HepG2 (cell line): ENCODE data around the gene TAS1R3. TPM values are rescaled to one million over a fixed set of nuclear protein-coding genes. Genes with fewer than 3 reads are reported as not detected.

Source experiments
- ATAC-seq: fragments of 200-7000 bp; cut with Tn5 transposase; 3 replicates; pipeline ENCODE4 v1.9.1; 2020; ENCODE audit warnings: mild to moderate bottlenecking, moderate library complexity
- BruUV-seq: library from RNA; stranded (reverse); fragments of 400-500 nt; replicated peaks from 2 replicates; lab custom pipeline; 2021; lab: Mats Ljungman, UMichigan
- CTCF ChIA-PET: fragments of 300-600 bp; formaldehyde crosslinking; extraction: SDS; loops from one replicate; lab custom pipeline; 2021; ENCODE audit warnings: low total read pairs, inconsistent platforms, low intra/inter-chr PET ratio; lab: Yijun Ruan, JAX
- POLR2A ChIA-PET: fragments of 350-600 bp; sonication (Branson Sonifier 250); formaldehyde crosslinking; loops from one replicate; lab custom pipeline; 2020; ENCODE audit warnings: antibody characterized with exemption, inconsistent platforms; lab: Yijun Ruan, JAX
- DNase-seq: peaks from one replicate; pipeline ENCODE4 v3.0.0-alpha.2; 2015; ENCODE audit warnings: low spot score
- FAIRE-seq: peaks from 3 replicates; lab custom pipeline; 2011; peaks lifted over from hg19 to GRCh38; lab: Jason Lieb, UNC
- H2AFZ ChIP-seq: one replicate; pipeline ENCODE4 v1.6.1; 2011; ENCODE audit warnings: low read length, inconsistent platforms
- H3K27ac ChIP-seq: fragments of 300-600 bp; 3 replicates; pipeline ENCODE4 v1.8.0; 2011; ENCODE audit warnings: mixed run types, mild to moderate bottlenecking, mixed read lengths, low read length, inconsistent platforms; ENCODE audit not compliant: insufficient read depth; ENCODE audit errors: extremely low read length
- H3K27me3 ChIP-seq, 2 experiments: fragments of 200-600 bp in 1 of 2; 2 replicates in 1 of 2; 3 replicates in 1 of 2; pipeline versions ENCODE4 v1.6.0 to v1.8.0; 2011; ENCODE audit warnings: low read length in 2 of 2, mild to moderate bottlenecking in 2 of 2, moderate library complexity in 2 of 2, inconsistent platforms in 1 of 2; ENCODE audit not compliant: insufficient read depth in 2 of 2, control insufficient read depth in 1 of 2
- H3K36me3 ChIP-seq, 2 experiments: fragments of 200-600 bp in 1 of 2; replicated peaks in 1 of 2; 2 replicates in 1 of 2; 3 replicates in 1 of 2; pipeline versions ENCODE4 v1.5.1 to v1.8.0; 2011; ENCODE audit warnings: low read length in 2 of 2, inconsistent platforms in 1 of 2; ENCODE audit not compliant: insufficient read depth in 2 of 2, control insufficient read depth in 1 of 2
- H3K4me1 ChIP-seq: 2 replicates; pipeline ENCODE4 v1.5.1; 2012; ENCODE audit warnings: low read length, inconsistent platforms; ENCODE audit not compliant: insufficient read depth
- H3K4me2 ChIP-seq: 2 replicates; pipeline ENCODE4 v1.6.0; 2011; ENCODE audit warnings: low read depth, low read length, inconsistent platforms
- H3K4me3 ChIP-seq, 3 experiments: fragments of 200-600 bp in 1 of 3; sonication (generic), shearing (Covaris generic) in 1 of 3; replicated peaks in 1 of 3; 2 replicates each; pipeline ENCODE4 v1.5.1; 2011 to 2016; ENCODE audit warnings: low read length in 3 of 3, inconsistent platforms in 2 of 3, low read depth in 2 of 3, mild to moderate bottlenecking in 2 of 3, control low read depth in 1 of 3, mixed read lengths in 1 of 3; ENCODE audit not compliant: insufficient read depth in 1 of 3
- H3K79me2 ChIP-seq: one replicate; pipeline ENCODE4 v1.6.1; 2011; ENCODE audit warnings: low read length, inconsistent platforms; ENCODE audit not compliant: insufficient read depth
- H3K9ac ChIP-seq: 2 replicates; pipeline ENCODE4 v1.6.0; 2011; ENCODE audit warnings: mild to moderate bottlenecking, low read depth, low read length, inconsistent platforms; ENCODE audit not compliant: insufficient read depth
- H3K9me3 ChIP-seq: 2 replicates; pipeline ENCODE4 v1.5.1; 2012; ENCODE audit warnings: mild to moderate bottlenecking, low read length
- H4K20me1 ChIP-seq: 2 replicates; pipeline ENCODE4 v1.6.0; 2011; ENCODE audit warnings: inconsistent platforms, mild to moderate bottlenecking, low read length, moderate library complexity; ENCODE audit not compliant: insufficient read depth
- FOXC1 ChIP-seq: sonication (generic); formaldehyde crosslinking; IDR thresholded peaks from 2 replicates; pipeline ENCODE4 v1.8.0; 2022; ENCODE audit warnings: mild to moderate bottlenecking, missing genetic modification reagents, borderline replicate concordance
- HNRNPL ChIP-seq: fragments of 200-400 bp; formaldehyde crosslinking; IDR thresholded peaks from 2 replicates; pipeline ENCODE4 v1.6.1; 2017; ENCODE audit warnings: mild to moderate bottlenecking, low read depth, low read length
- LCORL ChIP-seq, 2 experiments: fragments of 450-650 bp in 1 of 2; sonication (generic) in 1 of 2; formaldehyde crosslinking in 1 of 2; IDR thresholded peaks; 2 replicates each; pipeline versions ENCODE4 v1.5.0 to v1.6.1; 2017 to 2020; ENCODE audit warnings: antibody characterized with exemption in 1 of 2, missing genetic modification reagents in 1 of 2
- MEF2D ChIP-seq: sonication (generic); formaldehyde crosslinking; IDR thresholded peaks from 2 replicates; pipeline ENCODE4 v1.5.1; 2020; ENCODE audit warnings: mild to moderate bottlenecking, missing genetic modification reagents
- NFYC ChIP-seq: IDR thresholded peaks from 2 replicates; pipeline ENCODE4 v1.6.1; 2016; ENCODE audit warnings: missing genetic modification reagents, missing compliant biosample characterization
- NONO ChIP-seq, 2 experiments: fragments of 450-650 bp in 1 of 2; sonication (generic) in 1 of 2; formaldehyde crosslinking in 1 of 2; IDR thresholded peaks in 1 of 2; conservative IDR thresholded peaks in 1 of 2; 2 replicates each; pipeline versions ENCODE4 v1.6.1 to v1.8.0; 2017 to 2022; ENCODE audit warnings: mild to moderate bottlenecking in 1 of 2, missing genetic modification reagents in 1 of 2, moderate library complexity in 1 of 2
- PCBP1 ChIP-seq: fragments of 200-400 bp; formaldehyde crosslinking; IDR thresholded peaks from 2 replicates; pipeline ENCODE4 v1.6.1; 2017; ENCODE audit warnings: mild to moderate bottlenecking, low read depth, low read length, borderline replicate concordance
- SAFB2 ChIP-seq: sonication (generic); formaldehyde crosslinking; IDR thresholded peaks from 2 replicates; pipeline ENCODE4 v1.5.1; 2020; ENCODE audit warnings: missing genetic modification reagents, low read depth, mild to moderate bottlenecking, borderline replicate concordance
- THAP11 ChIP-seq: IDR thresholded peaks from 2 replicates; pipeline ENCODE4 v1.6.1; 2016; ENCODE audit warnings: missing biosample characterization, missing genetic modification reagents
- ZC3H13 ChIP-seq: sonication (generic); formaldehyde crosslinking; IDR thresholded peaks from 2 replicates; pipeline ENCODE4 v1.8.1; 2023; ENCODE audit warnings: mild to moderate bottlenecking, missing genetic modification reagents, moderate library complexity
- ZNF143 ChIP-seq: sonication (generic); formaldehyde crosslinking; IDR thresholded peaks from 2 replicates; pipeline ENCODE4 v1.4.0; 2020; ENCODE audit warnings: missing genetic modification reagents
- ZNF382 ChIP-seq: sonication (generic); formaldehyde crosslinking; IDR thresholded peaks from 2 replicates; pipeline ENCODE4 v1.5.0; 2020; ENCODE audit warnings: missing genetic modification reagents, mild to moderate bottlenecking, borderline replicate concordance
- ZNF598 ChIP-seq: sonication (generic); formaldehyde crosslinking; IDR thresholded peaks from 2 replicates; pipeline ENCODE4 v1.5.1; 2020; ENCODE audit warnings: mild to moderate bottlenecking, missing genetic modification reagents, borderline replicate concordance
- ZNF761 ChIP-seq: sonication (generic); formaldehyde crosslinking; conservative IDR thresholded peaks from 2 replicates; pipeline ENCODE4 v1.4.0; 2020; ENCODE audit warnings: mild to moderate bottlenecking, missing genetic modification reagents
- ZNF788 ChIP-seq: sonication (generic); formaldehyde crosslinking; IDR thresholded peaks from 2 replicates; pipeline ENCODE4 v1.5.0; 2020; ENCODE audit warnings: mild to moderate bottlenecking, missing genetic modification reagents, borderline replicate concordance
- ZNF850 ChIP-seq: sonication (generic); formaldehyde crosslinking; conservative IDR thresholded peaks from 2 replicates; pipeline ENCODE4 v1.9.0; 2021; ENCODE audit warnings: mild to moderate bottlenecking, missing genetic modification reagents
- ZSCAN9 ChIP-seq: IDR thresholded peaks from 2 replicates; pipeline ENCODE4 v1.6.1; 2016; ENCODE audit warnings: borderline replicate concordance
- WGBS: methylation state at CpG from one replicate; pipeline ENCODE4 v1.1.6; 2017; ENCODE audit warnings: low lambda C conversion rate; 5-methylcytosine and 5-hydroxymethylcytosine counted together
- in situ Hi-C: cut with HindIII; loops from 2 replicates; pipeline ENCODE4 v1.10.0; 2017; ENCODE audit warnings: low pct_unique_long_range_greater_than_20kb; ENCODE audit not compliant: extremely low pct_ligation_motif_present
- intact Hi-C: fragments of 100-400 bp; cut with micrococcal nuclease; formaldehyde crosslinking; loops from one replicate; pipeline ENCODE4 v1.10.0; 2022; ENCODE audit not compliant: unreplicated experiment
- polyA plus RNA-seq, 8 experiments: library from polyadenylated mRNA; depleted of rRNA in 3 of 8; stranded (reverse) in 7 of 8; unstranded in 1 of 8; fragments of >200 nt; fragmentation: Illumina TruSeq in 4 of 8; extraction: Trizol in 4 of 8; gene quantifications; 2 replicates each; pipeline versions ENCODE4 v1.2.1 to v1.2.3, GENCODE V29; 2011 to 2016; ENCODE audit warnings: low read depth in 4 of 8, missing spikeins in 1 of 8, mixed read lengths in 1 of 8; ENCODE audit not compliant: insufficient read depth in 1 of 8
- total RNA-seq, 5 experiments: library from RNA; depleted of rRNA; stranded (reverse); fragments of >200 nt; fragmentation: Illumina TruSeq; extraction: Trizol; gene quantifications; 2 replicates each; pipeline ENCODE4 v1.2.3, GENCODE V29; 2016; ENCODE audit warnings: low read depth in 1 of 5
- TF ChIP-seq, protein P1 (sequence below): sonication (generic); formaldehyde crosslinking; IDR thresholded peaks from 2 replicates; pipeline ENCODE4 v1.4.0; 2020; ENCODE audit warnings: mild to moderate bottlenecking, missing genetic modification reagents
- TF ChIP-seq, protein P2 (sequence below): sonication (generic); formaldehyde crosslinking; IDR thresholded peaks from 2 replicates; pipeline ENCODE4 v1.5.1; 2020; ENCODE audit warnings: missing genetic modification reagents, mild to moderate bottlenecking, borderline replicate concordance
- TF ChIP-seq, protein P3 (sequence below): sonication (generic); formaldehyde crosslinking; IDR thresholded peaks from 2 replicates; pipeline ENCODE4 v1.8.0; 2022; ENCODE audit warnings: mild to moderate bottlenecking, missing genetic modification reagents, borderline replicate concordance

TAS1R3 gene
- total and polyA plus RNA-seq, 2 of the 13 experiments (the other 11 are each of a cell fraction or from before 2014, with no cell fraction given) = 0.13 to 0.15 TPM

DNA sequence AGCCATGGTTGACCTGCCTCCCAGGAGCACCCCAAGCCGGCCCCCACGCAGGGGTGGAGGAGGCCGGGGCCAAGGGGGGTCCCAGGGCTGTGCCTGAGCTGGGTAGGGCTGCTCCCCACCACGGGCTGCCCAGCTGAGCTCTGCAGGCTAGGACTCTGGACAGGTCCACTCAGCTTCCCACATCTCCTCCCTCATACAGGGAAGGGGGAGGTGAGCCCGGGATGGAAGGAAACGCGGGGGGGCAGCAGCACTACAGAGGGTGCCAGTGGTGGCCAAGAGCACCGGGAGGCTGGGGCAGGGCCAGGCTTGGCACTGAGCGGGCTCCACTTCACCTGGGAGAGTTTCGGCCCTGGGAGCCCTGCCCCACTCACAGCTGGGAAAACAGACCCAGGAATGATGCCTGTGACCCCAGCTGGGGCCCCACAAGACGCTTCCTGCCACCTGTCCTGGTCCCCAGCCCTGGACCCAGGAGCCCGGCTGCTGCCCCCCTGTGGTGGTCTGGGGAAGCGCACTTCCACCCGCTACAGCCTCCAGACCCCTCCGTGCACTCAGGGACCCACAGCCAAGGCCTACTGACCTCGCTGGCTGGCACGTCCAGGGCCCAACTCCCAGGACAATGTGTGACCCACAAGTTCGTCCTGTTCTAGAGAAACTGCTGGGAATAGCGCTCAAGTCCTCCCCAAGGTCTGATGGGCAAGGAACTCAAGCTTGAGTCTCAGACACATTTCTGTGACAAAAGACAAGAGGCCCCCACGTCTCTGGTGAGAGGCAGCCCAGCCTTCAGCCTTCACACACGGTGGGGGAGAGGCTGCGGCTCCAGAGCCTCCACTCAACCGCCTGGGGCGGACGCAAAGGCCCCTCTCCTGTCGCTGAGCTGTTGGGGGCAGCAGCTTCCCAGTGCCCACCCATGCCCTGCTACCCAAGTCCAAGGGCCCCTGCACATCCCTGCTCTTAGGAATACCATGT lies 40.9 kb downstream of the TAS1R3 start:
- Histone ChIP-seq H3K4me2 (0 out of 2 replicates have a peak overlapping the region, but pooled peaks have one; percentile 11), H3K79me2 (peaks cover 19% of the 10 kb centered on the region), H3K36me3 (peaks cover 0 to 3% of the 10 kb centered on the region in 2 experiments; a peak in 1 of 5 replicates), H3K27ac (no peak overlapping the region), H3K9ac (0 out of 2 replicates have a peak overlapping the region, but pooled peaks have one; percentile 32), H4K20me1 (no peaks in the 10 kb centered on the region), H2AFZ (no peak overlapping the region), H3K4me1 (peaks cover 36% of the 10 kb centered on the region), H3K27me3 (no peaks in the 10 kb centered on the region; a peak in 1 of 5 replicates), H3K4me3 (no peak overlapping the region), H3K9me3 (no peaks in the 10 kb centered on the region)
- ChIA-PET POLR2A (interaction anchor here (1.2 to 3.0 kb wide), 9 partner anchors 10 to 62 kb away, joined by 3 to 17 read pairs (median 6); partner anchors contain the start of gene CCNL2), CTCF (interaction anchor here (1.8 to 1.9 kb wide), 2 partner anchors 23 to 27 kb away, joined by 11 to 13 read pairs; partner anchors contain the start of gene DVL1)
- in situ Hi-C loops = no loop called here
- peak; percentile 65 for ATAC-seq
- no peak for FAIRE-seq
- no TSS peak for BruUV-seq
- WGBS = 92% methylated on average over 4 of the region's 26 CpGs
- DNase-seq = peak; percentile 47
- intact Hi-C loops = loop anchor here (1.0 kb wide), 1 partner anchor 25 kb away; no protein-coding TSS in a partner anchor
- TF ChIP-seq PCBP1 (0 out of 2 replicates have a peak, but pooled peaks have one; percentile 8), ZNF788 (CRISPR knock-in tag) (no peak), ZNF382 (CRISPR knock-in tag) (no peak), ZNF850 (CRISPR knock-in tag) (no peak), THAP11 (peak; percentile 52; the same call in 1 of the 2 replicates), MEF2D (CRISPR knock-in tag) (no peak), ZNF598 (no peak), ZSCAN9 (CRISPR knock-in tag) (no peak), ZNF761 (CRISPR knock-in tag) (no peak), SAFB2 (CRISPR knock-in tag) (no peak), NFYC (no peak), HNRNPL (0 out of 2 replicates have a peak, but pooled peaks have one; percentile 45), ZC3H13 (CRISPR knock-in tag) (peak; percentile 57), FOXC1 (CRISPR knock-in tag) (no peak), ZNF143 (CRISPR knock-in tag) (no peak), LCORL (IDR thresholded peaks at IDR 0.05) (no peak), LCORL (CRISPR knock-in tag; IDR thresholded peaks at IDR 0.05) (no peak; the same call in 1 of the 2 replicates), NONO (IDR thresholded peaks at IDR 0.05) (no peak), NONO (CRISPR knock-in tag; conservative IDR thresholded peaks at IDR 0.05) (0 out of 2 replicates have a peak, but pooled peaks have one; percentile 51)
- TF ChIP-seq, protein P1, sequence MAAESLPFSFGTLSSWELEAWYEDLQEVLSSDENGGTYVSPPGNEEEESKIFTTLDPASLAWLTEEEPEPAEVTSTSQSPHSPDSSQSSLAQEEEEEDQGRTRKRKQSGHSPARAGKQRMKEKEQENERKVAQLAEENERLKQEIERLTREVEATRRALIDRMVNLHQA (CRISPR knock-in tag) = no peak
- TF ChIP-seq, protein P2, sequence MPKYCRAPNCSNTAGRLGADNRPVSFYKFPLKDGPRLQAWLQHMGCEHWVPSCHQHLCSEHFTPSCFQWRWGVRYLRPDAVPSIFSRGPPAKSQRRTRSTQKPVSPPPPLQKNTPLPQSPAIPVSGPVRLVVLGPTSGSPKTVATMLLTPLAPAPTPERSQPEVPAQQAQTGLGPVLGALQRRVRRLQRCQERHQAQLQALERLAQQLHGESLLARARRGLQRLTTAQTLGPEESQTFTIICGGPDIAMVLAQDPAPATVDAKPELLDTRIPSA (CRISPR knock-in tag) = no peak
- TF ChIP-seq, protein P3, sequence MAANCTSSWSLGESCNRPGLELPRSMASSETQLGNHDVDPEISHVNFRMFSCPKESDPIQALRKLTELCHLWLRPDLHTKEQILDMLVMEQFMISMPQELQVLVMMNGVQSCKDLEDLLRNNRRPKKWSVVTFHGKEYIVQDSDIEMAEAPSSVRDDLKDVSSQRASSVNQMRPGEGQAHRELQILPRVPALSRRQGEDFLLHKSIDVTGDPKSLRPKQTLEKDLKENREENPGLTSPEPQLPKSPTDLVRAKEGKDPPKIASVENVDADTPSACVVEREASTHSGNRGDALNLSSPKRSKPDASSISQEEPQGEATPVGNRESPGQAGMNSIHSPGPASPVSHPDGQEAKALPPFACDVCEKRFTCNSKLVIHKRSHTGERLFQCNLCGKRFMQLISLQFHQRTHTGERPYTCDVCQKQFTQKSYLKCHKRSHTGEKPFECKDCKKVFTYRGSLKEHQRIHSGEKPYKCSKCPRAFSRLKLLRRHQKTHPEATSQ (CRISPR knock-in tag) = no peak
